H9 (cell line): ENCODE data around the gene AMDHD2. TPM values are rescaled to one million over a fixed set of nuclear protein-coding genes. Genes with fewer than 3 reads are reported as not detected.
"Not testable (repeated sequence)": the region's sequence is repeated elsewhere in the genome, so short reads cannot be mapped to it uniquely, and the experiment has no call there.

ENCODE experiments used
- DNase-seq: peaks from one replicate; pipeline ENCODE4 v3.0.0-alpha.2; 2017
- H2AFZ ChIP-seq: one replicate; pipeline ENCODE4 v1.6.1; 2013; ENCODE audit warnings: mild to moderate bottlenecking, low read length, control low read depth, moderate library complexity
- H2AK5ac ChIP-seq: 2 replicates; pipeline ENCODE4 v1.6.1; 2013; ENCODE audit warnings: low read length, control low read depth, mixed read lengths; ENCODE audit not compliant: insufficient read length
- H2BK120ac ChIP-seq: one replicate; pipeline ENCODE4 v1.6.1; 2013; ENCODE audit warnings: low read depth, mild to moderate bottlenecking, low read length, control low read depth, inconsistent platforms; ENCODE audit not compliant: poor library complexity, severe bottlenecking
- H2BK12ac ChIP-seq: 2 replicates; pipeline ENCODE4 v1.6.1; 2013; ENCODE audit warnings: low read length, control low read depth, mixed read lengths, low read depth; ENCODE audit not compliant: insufficient read length
- H2BK15ac ChIP-seq: 2 replicates; pipeline ENCODE4 v1.6.1; 2013; ENCODE audit warnings: low read depth, low read length, control low read depth
- H2BK20ac ChIP-seq: one replicate; pipeline ENCODE4 v1.6.1; 2013; ENCODE audit warnings: low read depth, mild to moderate bottlenecking, low read length, control low read depth, inconsistent platforms; ENCODE audit not compliant: poor library complexity, severe bottlenecking
- H2BK5ac ChIP-seq: 2 replicates; pipeline ENCODE4 v1.6.1; 2013; ENCODE audit warnings: low read length, control low read depth, mixed read lengths; ENCODE audit not compliant: insufficient read length
- H3K14ac ChIP-seq: 2 replicates; pipeline ENCODE4 v1.6.1; 2013; ENCODE audit warnings: low read length, control low read depth; ENCODE audit not compliant: insufficient read depth
- H3K18ac ChIP-seq: 2 replicates; pipeline ENCODE4 v1.6.1; 2013; ENCODE audit warnings: low read depth, mild to moderate bottlenecking, mixed read lengths, low read length, control low read depth; ENCODE audit not compliant: insufficient read length
- H3K23ac ChIP-seq: 2 replicates; pipeline ENCODE4 v1.6.1; 2013; ENCODE audit warnings: low read length, control low read depth, mixed read lengths, low read depth; ENCODE audit not compliant: insufficient read length
- H3K23me2 ChIP-seq: 2 replicates; pipeline ENCODE4 v1.6.1; 2013; ENCODE audit warnings: low read depth, mild to moderate bottlenecking, mixed read lengths, low read length, control low read depth; ENCODE audit not compliant: insufficient read length, poor library complexity, severe bottlenecking
- H3K27ac ChIP-seq: 2 replicates; pipeline ENCODE4 v1.5.1; 2013; ENCODE audit warnings: low read length, control low read depth, mixed read lengths, low read depth; ENCODE audit not compliant: insufficient read length
- H3K27me3 ChIP-seq: 2 replicates; pipeline ENCODE4 v1.6.1; 2013; ENCODE audit warnings: low read length, control low read depth, inconsistent platforms; ENCODE audit not compliant: insufficient read depth
- H3K4ac ChIP-seq: 2 replicates; pipeline ENCODE4 v1.6.1; 2013; ENCODE audit warnings: low read depth, mild to moderate bottlenecking, control low read depth, inconsistent platforms, low read length, moderate library complexity
- H3K4me1 ChIP-seq: 2 replicates; pipeline ENCODE4 v1.6.1; 2013; ENCODE audit warnings: low read length, control low read depth, inconsistent platforms; ENCODE audit not compliant: insufficient read depth
- H3K4me2 ChIP-seq: 2 replicates; pipeline ENCODE4 v1.6.1; 2013; ENCODE audit warnings: low read length, control low read depth, mixed read lengths; ENCODE audit not compliant: insufficient read length, insufficient read depth
- H3K56ac ChIP-seq: 2 replicates; pipeline ENCODE4 v1.6.1; 2013; ENCODE audit warnings: low read depth, mild to moderate bottlenecking, mixed read lengths, low read length, control low read depth; ENCODE audit not compliant: insufficient read length
- H3K79me1 ChIP-seq: 2 replicates; pipeline ENCODE4 v1.6.1; 2013; ENCODE audit warnings: low read depth, mild to moderate bottlenecking, moderate library complexity, low read length, control low read depth, inconsistent platforms; ENCODE audit not compliant: insufficient read depth, poor library complexity, severe bottlenecking
- H3K79me2 ChIP-seq: 2 replicates; pipeline ENCODE4 v1.6.1; 2013; ENCODE audit warnings: low read length, control low read depth, inconsistent platforms; ENCODE audit not compliant: insufficient read depth
- H3K9ac ChIP-seq: 2 replicates; pipeline ENCODE4 v1.6.1; 2013; ENCODE audit warnings: low read length, control low read depth, mixed read lengths; ENCODE audit not compliant: insufficient read length; ENCODE audit errors: extremely low read depth
- H3K9me3 ChIP-seq: one replicate; pipeline ENCODE4 v1.6.1; 2013; ENCODE audit warnings: low read depth, low read length, inconsistent platforms; ENCODE audit not compliant: control insufficient read depth
- H3T11ph ChIP-seq: one replicate; pipeline ENCODE4 v1.6.1; 2013; ENCODE audit warnings: mild to moderate bottlenecking, low read length, control low read depth, inconsistent platforms
- H4K20me1 ChIP-seq: one replicate; pipeline ENCODE4 v1.6.1; 2013; ENCODE audit not compliant: control insufficient read depth, insufficient read length, insufficient read depth
- H4K5ac ChIP-seq: 2 replicates; pipeline ENCODE4 v1.6.1; 2013; ENCODE audit warnings: low read depth, mild to moderate bottlenecking, mixed read lengths, low read length, control low read depth; ENCODE audit not compliant: insufficient read length
- H4K8ac ChIP-seq: replicated peaks from 2 replicates; pipeline ENCODE4 v1.6.1; 2013; ENCODE audit warnings: low read length, control low read depth, mixed read lengths, low read depth; ENCODE audit not compliant: insufficient read length
- H4K91ac ChIP-seq: 2 replicates; pipeline ENCODE4 v1.6.1; 2013; ENCODE audit warnings: low read depth, mild to moderate bottlenecking, moderate library complexity, mixed read lengths, low read length, control low read depth; ENCODE audit not compliant: insufficient read length
- H3K27ac Mint-ChIP-seq, 3 experiments: 2 replicates in 2 of 3; 3 replicates in 1 of 3; pipeline ENCODE4 v1.8.0; 2020 to 2021; ENCODE audit warnings: mixed read lengths in 3 of 3, mild to moderate bottlenecking in 1 of 3, moderate library complexity in 1 of 3
- H3K27me3 Mint-ChIP-seq: 2 replicates; pipeline ENCODE4 v1.8.0; 2021; ENCODE audit warnings: low read depth, mild to moderate bottlenecking, moderate library complexity, mixed read lengths
- H3K36me3 Mint-ChIP-seq, 3 experiments: 2 replicates in 2 of 3; 3 replicates in 1 of 3; pipeline ENCODE4 v1.8.0; 2020 to 2021; ENCODE audit warnings: low read depth in 3 of 3, mixed read lengths in 3 of 3; ENCODE audit not compliant: insufficient read depth in 1 of 3
- H3K4me1 Mint-ChIP-seq, 2 experiments: 2 replicates each; pipeline ENCODE4 v1.8.0; 2020; ENCODE audit warnings: mixed read lengths in 2 of 2
- H3K4me3 Mint-ChIP-seq, 2 experiments: 2 replicates in 1 of 2; 3 replicates in 1 of 2; pipeline ENCODE4 v1.8.0; 2020 to 2021; ENCODE audit warnings: mild to moderate bottlenecking in 2 of 2, mixed read lengths in 2 of 2, moderate library complexity in 1 of 2
- H3K9me3 Mint-ChIP-seq, 2 experiments: 2 replicates in 1 of 2; 3 replicates in 1 of 2; pipeline ENCODE4 v1.8.0; 2020; ENCODE audit warnings: mild to moderate bottlenecking in 2 of 2, mixed read lengths in 2 of 2, moderate library complexity in 1 of 2
- CTCF ChIP-seq: fragments of 200-600 bp; sonication (generic); conservative IDR thresholded peaks from 3 replicates; pipeline ENCODE4 v1.8.0; 2021; ENCODE audit warnings: antibody characterized with exemption, mild to moderate bottlenecking
- WGBS: extraction: QIAGEN DNeasy Blood & Tissue Kit; methylation state at CpG from one replicate; pipeline ENCODE4 v1.1.7; 2013; ENCODE audit warnings: missing lambda C conversion rate, low lambda C conversion rate, mixed read lengths; ENCODE audit not compliant: insufficient read length; ENCODE audit errors: extremely low coverage; 5-methylcytosine and 5-hydroxymethylcytosine counted together
- total RNA-seq: library from RNA; stranded (reverse); gene quantifications from 2 replicates; pipeline ENCODE4 v1.2.1, GENCODE V29; 2021

The AMDHD2 gene
- total RNA-seq, 1 experiment from 2014 or later = 61.5 TPM

GRCh38 chr16:2539845-2540458 lies 19.8 kb downstream of the AMDHD2 start:
- not testable (repeated sequence) for H2BK15ac ChIP-seq, H2BK12ac ChIP-seq, H3K56ac ChIP-seq, H3K9me3 ChIP-seq, H2AFZ ChIP-seq, H3K79me1 ChIP-seq, H3K9ac ChIP-seq, H3T11ph ChIP-seq, H3K4me1 ChIP-seq, H3K27ac ChIP-seq, H3K36me3 Mint-ChIP-seq, H3K9me3 Mint-ChIP-seq, H2BK120ac ChIP-seq, H2AK5ac ChIP-seq, H4K91ac ChIP-seq, H2BK5ac ChIP-seq, H3K27ac Mint-ChIP-seq, H3K27me3 Mint-ChIP-seq, H3K79me2 ChIP-seq, H4K8ac ChIP-seq, H4K20me1 ChIP-seq, H3K23ac ChIP-seq, H2BK20ac ChIP-seq, H4K5ac ChIP-seq, H3K4me2 ChIP-seq, H3K18ac ChIP-seq, H3K14ac ChIP-seq, H3K4ac ChIP-seq, H3K23me2 ChIP-seq, H3K27me3 ChIP-seq
- H3K4me3 Mint-ChIP-seq = peak overlapping the region; percentile 68 to 79; a peak in 2 of 5 replicates
- no CpG with 5 or more reads among the region's 14 CpGs for WGBS
- peaks cover 7 to 11% of the 10 kb centered on the region in 2 experiments for H3K4me1 Mint-ChIP-seq
- peak; percentile 54 for DNase-seq
- TF ChIP-seq CTCF = peak; percentile 71

DNA sequence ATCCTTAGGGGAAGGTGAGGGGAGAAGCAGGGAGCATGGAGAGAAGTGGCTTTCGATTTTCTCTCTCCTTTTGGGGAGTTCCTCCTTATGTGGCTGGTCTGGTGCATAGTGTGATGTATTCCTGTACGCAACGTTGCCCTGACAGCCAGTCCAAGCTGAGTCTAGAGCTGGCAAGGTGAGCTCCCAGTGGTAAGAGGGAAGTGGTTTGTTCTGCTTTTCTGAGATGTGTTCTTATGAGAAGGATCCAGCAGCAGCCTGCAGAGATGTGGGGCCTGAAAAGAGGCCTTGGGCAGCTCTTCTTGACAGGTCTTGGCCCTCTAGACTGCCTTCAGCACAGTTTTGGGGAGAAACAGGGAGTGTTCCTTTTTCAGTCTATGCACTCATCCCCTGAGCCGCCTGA lies 20.7 kb downstream of the AMDHD2 start:
- not testable (repeated sequence) for H4K8ac ChIP-seq, H3K23ac ChIP-seq, H2AK5ac ChIP-seq, H3K27ac ChIP-seq, H2BK12ac ChIP-seq, H3K23me2 ChIP-seq, H3T11ph ChIP-seq, H3K27me3 Mint-ChIP-seq, H3K4me1 ChIP-seq, H3K9ac ChIP-seq, H3K9me3 Mint-ChIP-seq, H3K4ac ChIP-seq, H4K5ac ChIP-seq, H3K4me3 Mint-ChIP-seq, H4K20me1 ChIP-seq, H3K14ac ChIP-seq, H2BK20ac ChIP-seq, H3K56ac ChIP-seq, H2BK15ac ChIP-seq, H3K79me2 ChIP-seq, H3K27ac Mint-ChIP-seq, H3K4me2 ChIP-seq, H3K9me3 ChIP-seq, H2AFZ ChIP-seq, H4K91ac ChIP-seq, H2BK5ac ChIP-seq, H3K27me3 ChIP-seq, H3K36me3 Mint-ChIP-seq, H3K18ac ChIP-seq, H2BK120ac ChIP-seq, DNase-seq
- no CpG with 5 or more reads among the region's 4 CpGs for WGBS
- H3K4me1 Mint-ChIP-seq = peaks cover 7 to 11% of the 10 kb centered on the region in 2 experiments
- peaks cover 10% of the 10 kb centered on the region for H3K79me1 ChIP-seq
